Neural cell (in vitro differentiated cells): ENCODE measurements around the gene CAPS. TPM values are rescaled to one million over a fixed set of nuclear protein-coding genes. Genes with fewer than 3 reads are reported as not detected.
"Not testable (repeated sequence)": the region's sequence is repeated elsewhere in the genome, so short reads cannot be mapped to it uniquely, and the experiment has no call there.

Source experiments
- H2AFZ ChIP-seq: fragments of 200-600, 300-800 bp; sonication (generic), shearing (Covaris generic); 2 replicates; pipeline ENCODE4 v1.6.0; 2014; ENCODE audit warnings: low read depth, mild to moderate bottlenecking, antibody characterized with exemption, low read length, moderate library complexity
- H3F3A ChIP-seq: fragments of 200-600 bp; shearing (Covaris generic); 2 replicates; pipeline ENCODE4 v1.6.1; 2016; ENCODE audit warnings: mild to moderate bottlenecking, moderate library complexity, mixed read lengths, antibody characterized with exemption, low read length; ENCODE audit not compliant: insufficient read depth, poor library complexity, severe bottlenecking
- H3K27ac ChIP-seq: fragments of 200-600, 300-800 bp; sonication (generic), shearing (Covaris generic); 2 replicates; pipeline ENCODE4 v1.5.1; 2014; ENCODE audit warnings: mild to moderate bottlenecking, low read length, moderate library complexity
- H3K27me3 ChIP-seq: fragments of 300-800, 200-600 bp; sonication (generic), shearing (Covaris generic); 2 replicates; pipeline ENCODE4 v1.6.0; 2014; ENCODE audit warnings: mild to moderate bottlenecking, low read depth, low read length, moderate library complexity; ENCODE audit not compliant: insufficient read depth
- H3K36me3 ChIP-seq: fragments of 300-800, 200-600 bp; sonication (generic), shearing (Covaris generic); 2 replicates; pipeline ENCODE4 v1.5.1; 2014; ENCODE audit warnings: mild to moderate bottlenecking, antibody characterized with exemption, low read length, moderate library complexity; ENCODE audit not compliant: insufficient read depth
- H3K4me2 ChIP-seq: fragments of 300-800, 200-600 bp; sonication (generic), shearing (Covaris generic); 2 replicates; pipeline ENCODE4 v1.6.0; 2014; ENCODE audit warnings: mild to moderate bottlenecking, low read length
- H3K4me3 ChIP-seq: fragments of 300-800, 200-600 bp; sonication (generic), shearing (Covaris generic); 2 replicates; pipeline ENCODE4 v1.5.1; 2014; ENCODE audit warnings: mild to moderate bottlenecking, low read length, moderate library complexity
- H3K79me2 ChIP-seq: fragments of 200-600 bp; shearing (Covaris generic); replicated peaks from 2 replicates; pipeline ENCODE4 v1.6.0; 2014; ENCODE audit warnings: mild to moderate bottlenecking, low read length, moderate library complexity; ENCODE audit not compliant: insufficient read depth
- H3K9ac ChIP-seq: fragments of 300-800, 200-600 bp; sonication (generic), shearing (Covaris generic); 2 replicates; pipeline ENCODE4 v1.6.1; 2016; ENCODE audit warnings: mild to moderate bottlenecking, low read length, mixed read lengths
- H3K9me2 ChIP-seq: fragments of 200-600 bp; shearing (Covaris generic); 2 replicates; pipeline ENCODE4 v1.6.1; 2016; ENCODE audit warnings: mild to moderate bottlenecking, low read length, mixed read lengths; ENCODE audit not compliant: insufficient read depth
- H3K9me3 ChIP-seq: fragments of 200-600, 300-800 bp; sonication (generic), shearing (Covaris generic); 2 replicates; pipeline ENCODE4 v1.6.1; 2016; ENCODE audit warnings: mild to moderate bottlenecking, mixed run types, low read length, moderate library complexity, mixed read lengths
- H4K20me1 ChIP-seq: fragments of 200-600 bp; shearing (Covaris generic); 2 replicates; pipeline ENCODE4 v1.6.1; 2016; ENCODE audit warnings: mild to moderate bottlenecking, mixed run types; ENCODE audit not compliant: insufficient read depth
- EP300 ChIP-seq: fragments of 450-650 bp; conservative IDR thresholded peaks from 2 replicates; pipeline ENCODE4 v1.6.1; 2014; ENCODE audit warnings: antibody characterized with exemption, mild to moderate bottlenecking, moderate library complexity; ENCODE audit not compliant: poor library complexity, severe bottlenecking
- EZH2 ChIP-seq: fragments of 200-600, 300-800 bp; shearing (Covaris generic), sonication (generic); IDR thresholded peaks from 2 replicates; pipeline ENCODE4 v1.6.1; 2014; ENCODE audit warnings: antibody characterized with exemption, low read length, borderline replicate concordance, mild to moderate bottlenecking; ENCODE audit not compliant: insufficient read depth, poor library complexity, severe bottlenecking
- MXI1 ChIP-seq: fragments of 450-650 bp; conservative IDR thresholded peaks from 2 replicates; pipeline ENCODE4 v1.6.1; 2014; ENCODE audit warnings: antibody characterized with exemption, mild to moderate bottlenecking; ENCODE audit not compliant: poor library complexity, severe bottlenecking
- POLR2AphosphoS5 ChIP-seq: IDR thresholded peaks from 2 replicates; pipeline ENCODE4 v1.6.1; 2012
- RAD21 ChIP-seq: fragments of 450-650 bp; conservative IDR thresholded peaks from 2 replicates; pipeline ENCODE4 v1.6.1; 2014; ENCODE audit warnings: antibody characterized with exemption, mild to moderate bottlenecking, moderate library complexity
- SMC3 ChIP-seq: fragments of 450-650 bp; conservative IDR thresholded peaks from 2 replicates; pipeline ENCODE4 v1.6.1; 2014; ENCODE audit warnings: antibody characterized with exemption, mild to moderate bottlenecking, moderate library complexity; ENCODE audit not compliant: poor library complexity
- TAF1 ChIP-seq: IDR thresholded peaks from 2 replicates; pipeline ENCODE4 v1.6.1; 2012; ENCODE audit warnings: low read depth
- polyA plus RNA-seq: library from polyadenylated mRNA; depleted of rRNA; stranded (reverse); fragments of >200 nt; gene quantifications from 2 replicates; pipeline ENCODE4 v1.2.3, GENCODE V29; 2014
- TF ChIP-seq, protein P1 (sequence below): IDR thresholded peaks from 2 replicates; pipeline ENCODE4 v1.6.1; 2012; ENCODE audit warnings: borderline replicate concordance

The CAPS gene
- polyA plus RNA-seq, 1 donor from 2014 or later: 10.5 TPM

DNA sequence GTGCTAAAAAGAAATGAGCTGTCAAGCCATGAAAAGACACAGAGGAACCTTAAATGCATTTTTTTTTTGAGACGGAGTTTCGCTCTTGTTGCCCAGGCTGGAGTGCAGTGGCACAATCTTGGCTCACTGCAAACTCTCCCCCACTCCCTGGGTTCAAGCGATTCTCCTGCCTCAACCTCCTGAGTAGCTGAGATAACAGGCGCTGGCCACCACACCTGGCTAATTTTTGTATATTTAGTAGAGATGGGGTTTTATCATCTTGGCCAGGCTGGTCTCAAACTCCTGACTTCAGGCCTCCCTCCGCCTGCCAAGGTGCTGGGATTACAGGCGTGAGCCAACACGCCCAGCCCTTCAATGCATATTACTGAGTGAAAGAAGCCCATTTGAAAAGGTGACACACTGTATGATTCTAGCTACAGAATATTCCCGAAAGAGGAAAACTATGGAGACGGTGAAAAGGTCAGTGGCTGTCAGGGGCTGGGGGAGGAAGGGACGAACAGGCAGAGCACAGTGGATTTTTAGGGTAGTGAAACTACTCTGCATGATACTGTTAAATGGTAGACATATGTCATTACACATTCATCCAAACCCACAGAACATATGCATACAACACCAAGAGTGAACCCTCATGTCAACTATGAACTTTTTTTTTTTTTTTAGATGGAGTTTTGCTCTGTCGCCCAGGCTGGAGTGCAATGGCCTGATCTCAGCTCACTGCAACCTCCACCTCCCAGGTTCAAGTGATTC is 29.8 kb upstream of the CAPS start:
- H3K9me2 ChIP-seq, H3K9me3 ChIP-seq, H3K9ac ChIP-seq, H3K36me3 ChIP-seq, H4K20me1 ChIP-seq, H3K27me3 ChIP-seq, H3F3A ChIP-seq, H3K79me2 ChIP-seq, H3K4me3 ChIP-seq, H3K4me2 ChIP-seq, H2AFZ ChIP-seq, H3K27ac ChIP-seq: not testable (repeated sequence)

DNA sequence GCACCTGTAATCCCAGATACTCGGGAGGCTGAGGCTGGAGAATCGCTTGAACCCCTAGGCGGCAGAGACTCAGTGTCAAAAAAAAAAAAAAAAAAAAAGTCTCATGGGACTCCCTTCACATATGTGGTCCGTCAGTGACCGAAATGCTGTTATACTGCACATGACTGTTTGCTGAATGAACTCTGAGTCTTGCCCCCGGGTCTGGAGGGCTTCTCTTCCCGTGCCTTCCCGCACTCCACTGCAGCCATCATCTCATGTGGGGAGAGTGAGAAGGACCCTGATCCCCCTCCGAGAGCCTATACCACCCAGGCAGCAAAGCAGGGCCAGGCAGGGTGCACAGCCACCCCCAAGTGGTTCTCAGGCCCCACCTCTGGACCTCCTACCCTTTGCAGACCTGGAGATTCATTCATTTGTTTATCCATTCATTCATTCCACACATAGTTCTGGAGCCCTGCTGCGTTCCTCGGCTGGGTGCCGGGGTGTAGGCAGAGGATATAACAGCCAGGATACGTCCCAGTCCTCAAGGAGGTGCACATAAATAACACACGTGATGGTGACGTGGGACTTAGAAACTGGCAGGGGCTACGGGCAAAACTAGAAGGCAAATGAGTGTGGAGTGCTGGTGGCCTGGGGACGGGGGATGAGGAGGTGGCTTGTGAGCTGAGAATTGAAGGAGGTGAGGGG is 24.6 kb upstream of the CAPS start:
- no peaks in the 10 kb centered on the region for H4K20me1 ChIP-seq

DNA sequence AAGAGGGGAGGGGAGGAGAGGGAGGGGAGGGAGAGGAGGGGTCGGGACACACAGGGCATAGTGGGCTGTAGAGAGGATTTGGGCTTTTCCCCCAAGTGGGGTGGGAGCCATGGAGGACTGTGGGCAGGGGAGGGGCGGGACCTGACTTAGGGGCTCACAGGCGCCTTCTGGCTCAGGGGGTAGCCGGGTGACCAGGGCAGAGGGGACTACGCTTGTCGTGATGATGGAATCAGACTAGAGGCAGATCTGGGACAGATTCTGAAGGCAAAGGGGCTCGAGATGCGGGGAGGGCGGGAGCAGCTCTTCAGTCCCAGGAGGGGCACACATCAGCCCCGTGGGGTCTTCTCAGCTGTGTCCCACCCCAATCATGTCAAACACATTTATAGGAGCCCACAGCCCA is 24.0 kb upstream of the CAPS start:
- no peaks in the 10 kb centered on the region for H3F3A ChIP-seq
- no peaks in the 10 kb centered on the region for H3K9me2 ChIP-seq
- no peak overlapping the region for H3K4me3 ChIP-seq
- H3K79me2 ChIP-seq: no peaks in the 10 kb centered on the region
- no peaks in the 10 kb centered on the region for H4K20me1 ChIP-seq
- H3K27me3 ChIP-seq: no peaks in the 10 kb centered on the region
- H2AFZ ChIP-seq: no peak overlapping the region
- H3K4me2 ChIP-seq: no peak overlapping the region
- H3K9me3 ChIP-seq: no peaks in the 10 kb centered on the region
- TF ChIP-seq EZH2: no peak
- TF ChIP-seq, protein P1, sequence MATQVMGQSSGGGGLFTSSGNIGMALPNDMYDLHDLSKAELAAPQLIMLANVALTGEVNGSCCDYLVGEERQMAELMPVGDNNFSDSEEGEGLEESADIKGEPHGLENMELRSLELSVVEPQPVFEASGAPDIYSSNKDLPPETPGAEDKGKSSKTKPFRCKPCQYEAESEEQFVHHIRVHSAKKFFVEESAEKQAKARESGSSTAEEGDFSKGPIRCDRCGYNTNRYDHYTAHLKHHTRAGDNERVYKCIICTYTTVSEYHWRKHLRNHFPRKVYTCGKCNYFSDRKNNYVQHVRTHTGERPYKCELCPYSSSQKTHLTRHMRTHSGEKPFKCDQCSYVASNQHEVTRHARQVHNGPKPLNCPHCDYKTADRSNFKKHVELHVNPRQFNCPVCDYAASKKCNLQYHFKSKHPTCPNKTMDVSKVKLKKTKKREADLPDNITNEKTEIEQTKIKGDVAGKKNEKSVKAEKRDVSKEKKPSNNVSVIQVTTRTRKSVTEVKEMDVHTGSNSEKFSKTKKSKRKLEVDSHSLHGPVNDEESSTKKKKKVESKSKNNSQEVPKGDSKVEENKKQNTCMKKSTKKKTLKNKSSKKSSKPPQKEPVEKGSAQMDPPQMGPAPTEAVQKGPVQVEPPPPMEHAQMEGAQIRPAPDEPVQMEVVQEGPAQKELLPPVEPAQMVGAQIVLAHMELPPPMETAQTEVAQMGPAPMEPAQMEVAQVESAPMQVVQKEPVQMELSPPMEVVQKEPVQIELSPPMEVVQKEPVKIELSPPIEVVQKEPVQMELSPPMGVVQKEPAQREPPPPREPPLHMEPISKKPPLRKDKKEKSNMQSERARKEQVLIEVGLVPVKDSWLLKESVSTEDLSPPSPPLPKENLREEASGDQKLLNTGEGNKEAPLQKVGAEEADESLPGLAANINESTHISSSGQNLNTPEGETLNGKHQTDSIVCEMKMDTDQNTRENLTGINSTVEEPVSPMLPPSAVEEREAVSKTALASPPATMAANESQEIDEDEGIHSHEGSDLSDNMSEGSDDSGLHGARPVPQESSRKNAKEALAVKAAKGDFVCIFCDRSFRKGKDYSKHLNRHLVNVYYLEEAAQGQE: no peak
- no peak overlapping the region for H3K9ac ChIP-seq
- H3K27ac ChIP-seq: no peak overlapping the region
- H3K36me3 ChIP-seq: no peaks in the 10 kb centered on the region

More for the DNA sequence above, 24.6 kb upstream of the CAPS start:
- no peak for TF ChIP-seq EZH2
- Histone ChIP-seq H3F3A (no peaks in the 10 kb centered on the region), H3K9me2 (no peaks in the 10 kb centered on the region), H3K79me2 (no peaks in the 10 kb centered on the region), H3K4me3 (no peak overlapping the region), H3K27ac (no peak overlapping the region), H3K9me3 (no peaks in the 10 kb centered on the region), H3K9ac (no peak overlapping the region), H3K27me3 (no peaks in the 10 kb centered on the region), H3K4me2 (no peak overlapping the region), H3K36me3 (no peaks in the 10 kb centered on the region), H2AFZ (no peak overlapping the region)

DNA sequence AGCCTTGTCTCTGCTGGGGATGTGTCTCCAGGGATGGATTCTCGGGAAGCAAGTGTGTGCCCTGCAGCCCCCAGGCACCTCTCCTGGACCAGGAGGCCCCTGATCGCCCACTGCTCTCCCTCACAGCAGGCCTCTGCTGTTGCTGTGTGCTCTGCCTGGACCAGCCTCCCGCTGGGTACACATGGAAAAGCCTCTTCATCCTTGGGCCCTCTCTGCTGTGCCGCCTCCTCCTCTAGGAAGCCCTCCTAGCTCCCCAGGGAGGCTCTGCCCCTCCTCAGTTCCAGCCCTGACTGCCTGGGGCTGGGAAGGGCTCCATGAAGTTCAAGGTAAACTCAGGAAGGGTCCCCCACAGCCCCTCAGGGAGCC is 22.5 kb upstream of the CAPS start:
- Histone ChIP-seq H3K4me3 (no peak overlapping the region), H3K27me3 (no peaks in the 10 kb centered on the region), H3F3A (no peaks in the 10 kb centered on the region), H3K9me3 (no peaks in the 10 kb centered on the region), H3K9me2 (no peaks in the 10 kb centered on the region), H3K4me2 (no peak overlapping the region), H3K79me2 (no peaks in the 10 kb centered on the region), H3K36me3 (no peaks in the 10 kb centered on the region), H3K27ac (no peak overlapping the region), H2AFZ (no peak overlapping the region), H3K9ac (no peak overlapping the region), H4K20me1 (no peaks in the 10 kb centered on the region)
- TF ChIP-seq, protein P1: no peak
- TF ChIP-seq TAF1 (no peak), EZH2 (no peak), SMC3 (no peak), EP300 (no peak), RAD21 (no peak), MXI1 (no peak), POLR2AphosphoS5 (no peak)
